NCI-H526 (cell line): ENCODE data around the gene IL36B.

Experiments used
- DNase-seq, 2 experiments: peaks; one replicate each; lab custom pipeline; 2025; lab: John Stamatoyannopoulos, UW

The IL36B gene

GRCh38 chr2:113010088-113010487, 42.6 kb downstream of the IL36B start:
- DNase-seq = no peak

GRCh38 chr2:113009622-113010021, 43.0 kb downstream of the IL36B start:
- no peak for DNase-seq

- no peak for DNase-seq
Measured at GRCh38 chr2:113007250-113007649, 45.4 kb downstream of the IL36B start.

GRCh38 chr2:113005030-113005509, 47.6 kb downstream of the IL36B start, which contains the start of gene IL36A:
Gene IL36A, plus strand, starts transcription at chr2:113005459. Its CDS starts 413 bp downstream, at chr2:113005872.
- DNase-seq = no peak

GRCh38 chr2:113002677-113003076, 50.0 kb downstream of the IL36B start:
- no peak for DNase-seq

- DNase-seq = no peak
Measured at GRCh38 chr2:113000436-113000835, 52.2 kb downstream of the IL36B start.

- DNase-seq = no peak
Measured at GRCh38 chr2:112997151-112997550, 55.5 kb downstream of the IL36B start.

GRCh38 chr2:112996635-112997034, 56.0 kb downstream of the IL36B start:
- no peak for DNase-seq

- no peak for DNase-seq
Measured at GRCh38 chr2:112995346-112995920, 57.2 kb downstream of the IL36B start.

GRCh38 chr2:112994648-112995047, 58.0 kb downstream of the IL36B start:
- DNase-seq = no peak

- no peak for DNase-seq
Measured at GRCh38 chr2:112993831-112994230, 58.8 kb downstream of the IL36B start.

GRCh38 chr2:112989611-112990010, 63.1 kb downstream of the IL36B start:
- DNase-seq = no peak

GRCh38 chr2:112985090-112985489, 67.6 kb downstream of the IL36B start:
- DNase-seq = no peak

GRCh38 chr2:112980537-112980936, 72.1 kb downstream of the IL36B start:
- DNase-seq = no peak

GRCh38 chr2:112979731-112980130, 72.9 kb downstream of the IL36B start:
- DNase-seq = no peak

GRCh38 chr2:112977559-112978056, 75.1 kb downstream of the IL36B start, which contains the start of gene IL36G:
Gene IL36G, plus strand, starts transcription at chr2:112978006. Its CDS starts 633 bp downstream, at chr2:112978639.
- DNase-seq = no peak
